OCI-LY1 (cell line): ENCODE results near the gene SLC38A6.

Source experiments
- EZH2 ChIP-seq: fragments of 200-600 bp; sonication (generic), shearing (Covaris generic); IDR thresholded peaks from 2 replicates; pipeline ENCODE4 v1.8.0; 2017; ENCODE audit warnings: borderline replicate concordance, mixed run types, mild to moderate bottlenecking, antibody characterized with exemption, low read length, moderate library complexity, mixed read lengths
- TF ChIP-seq, protein P1 (sequence below): fragments of 200-600 bp; sonication (generic), shearing (Covaris generic); IDR thresholded peaks from 2 replicates; pipeline ENCODE4 v1.5.1; 2017; ENCODE audit warnings: mild to moderate bottlenecking, antibody characterized with exemption, low read length, moderate library complexity, mixed read lengths

DNA sequence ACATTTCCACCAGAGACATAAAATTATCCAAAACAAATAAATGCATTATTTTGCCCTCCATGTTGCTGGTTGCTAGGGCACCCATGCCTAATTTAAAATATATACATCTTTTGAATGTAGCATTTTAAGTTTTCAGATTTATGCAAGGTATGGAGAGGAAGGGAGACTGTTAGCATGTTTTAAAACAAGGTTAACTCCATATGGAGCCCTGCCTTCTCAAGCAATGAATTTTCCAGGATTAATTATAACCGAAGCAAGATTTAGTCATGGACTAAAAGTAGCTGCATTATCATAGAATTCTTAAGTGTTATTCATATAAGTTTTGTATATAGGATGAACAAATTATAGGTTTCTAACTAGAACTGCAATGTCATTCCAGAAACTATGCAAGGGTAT lies 37.4 kb upstream of the SLC38A6 start:
- TF ChIP-seq, protein P1, sequence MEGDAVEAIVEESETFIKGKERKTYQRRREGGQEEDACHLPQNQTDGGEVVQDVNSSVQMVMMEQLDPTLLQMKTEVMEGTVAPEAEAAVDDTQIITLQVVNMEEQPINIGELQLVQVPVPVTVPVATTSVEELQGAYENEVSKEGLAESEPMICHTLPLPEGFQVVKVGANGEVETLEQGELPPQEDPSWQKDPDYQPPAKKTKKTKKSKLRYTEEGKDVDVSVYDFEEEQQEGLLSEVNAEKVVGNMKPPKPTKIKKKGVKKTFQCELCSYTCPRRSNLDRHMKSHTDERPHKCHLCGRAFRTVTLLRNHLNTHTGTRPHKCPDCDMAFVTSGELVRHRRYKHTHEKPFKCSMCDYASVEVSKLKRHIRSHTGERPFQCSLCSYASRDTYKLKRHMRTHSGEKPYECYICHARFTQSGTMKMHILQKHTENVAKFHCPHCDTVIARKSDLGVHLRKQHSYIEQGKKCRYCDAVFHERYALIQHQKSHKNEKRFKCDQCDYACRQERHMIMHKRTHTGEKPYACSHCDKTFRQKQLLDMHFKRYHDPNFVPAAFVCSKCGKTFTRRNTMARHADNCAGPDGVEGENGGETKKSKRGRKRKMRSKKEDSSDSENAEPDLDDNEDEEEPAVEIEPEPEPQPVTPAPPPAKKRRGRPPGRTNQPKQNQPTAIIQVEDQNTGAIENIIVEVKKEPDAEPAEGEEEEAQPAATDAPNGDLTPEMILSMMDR, result no peak
- no peak for TF ChIP-seq EZH2
